Measurements from ENCODE around the gene PPP1CC.

The PPP1CC gene

DNA sequence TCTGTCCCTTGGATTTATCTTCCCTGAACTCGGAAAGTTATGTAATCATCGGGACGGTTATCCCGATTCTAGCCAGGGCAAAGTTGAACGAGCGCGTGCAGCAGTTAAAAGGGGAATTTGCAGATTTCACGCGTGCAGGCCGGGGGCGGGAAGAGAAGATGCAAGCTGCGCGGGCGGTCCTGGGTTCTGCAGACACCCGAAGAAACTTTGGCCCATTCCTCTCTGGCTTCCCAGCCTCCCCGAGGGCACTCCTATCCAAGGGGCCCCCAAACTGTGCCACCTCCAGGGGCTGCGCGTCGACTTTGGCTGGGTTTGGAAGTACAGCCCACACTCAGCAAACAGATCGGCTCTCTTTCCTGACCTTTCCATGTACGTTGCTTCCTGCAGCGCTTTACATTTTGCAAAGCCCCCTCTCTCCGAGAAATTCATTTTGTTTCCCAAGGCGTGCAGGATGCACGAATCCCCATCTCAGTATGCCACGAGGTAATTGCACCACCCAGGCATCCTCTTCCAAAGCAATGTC is 941 bp upstream of the PPP1CC start:
- TF ChIP-seq GATA3 (IDR thresholded peaks at IDR 0.05; ENCODE audit: low read depth, low read length) (no peak), GATA2 (IDR thresholded peaks at IDR 0.05; ENCODE audit: low read depth, low read length) (no peak)

DNA sequence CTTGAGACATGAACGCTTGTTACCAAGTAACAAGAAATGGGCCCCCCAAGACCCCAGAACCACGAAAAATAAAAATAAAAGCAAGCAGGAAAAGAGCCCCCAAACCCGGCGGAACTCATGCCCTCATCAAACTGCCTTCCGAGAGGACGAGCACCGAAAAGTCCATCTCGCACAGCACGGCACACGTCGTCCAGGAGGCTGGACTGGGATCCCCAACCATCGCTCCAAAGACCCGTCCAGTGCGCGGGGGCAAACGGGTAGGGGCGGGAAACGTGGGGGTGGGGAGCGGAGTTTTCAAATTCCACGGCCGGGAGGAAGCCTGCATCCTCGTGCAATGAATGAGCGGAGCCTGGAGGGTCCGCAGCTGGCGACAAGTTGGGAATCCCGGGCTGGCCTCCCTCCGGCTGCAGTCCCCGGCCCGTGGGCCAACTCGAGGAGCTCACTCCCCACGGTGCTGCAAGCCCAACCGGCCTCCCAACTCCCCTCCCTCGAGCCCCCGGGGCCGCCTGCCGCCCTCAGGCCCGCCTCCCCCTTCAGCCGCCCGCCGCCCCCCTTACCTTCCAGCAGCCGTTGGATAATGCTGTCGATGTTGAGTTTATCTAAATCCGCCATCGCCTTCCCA is 484 bp downstream of the PPP1CC start:
- TF ChIP-seq GATA2 (IDR thresholded peaks at IDR 0.05; ENCODE audit: low read depth, low read length) (no peak), GATA3 (IDR thresholded peaks at IDR 0.05; ENCODE audit: low read depth, low read length) (no peak)

DNA sequence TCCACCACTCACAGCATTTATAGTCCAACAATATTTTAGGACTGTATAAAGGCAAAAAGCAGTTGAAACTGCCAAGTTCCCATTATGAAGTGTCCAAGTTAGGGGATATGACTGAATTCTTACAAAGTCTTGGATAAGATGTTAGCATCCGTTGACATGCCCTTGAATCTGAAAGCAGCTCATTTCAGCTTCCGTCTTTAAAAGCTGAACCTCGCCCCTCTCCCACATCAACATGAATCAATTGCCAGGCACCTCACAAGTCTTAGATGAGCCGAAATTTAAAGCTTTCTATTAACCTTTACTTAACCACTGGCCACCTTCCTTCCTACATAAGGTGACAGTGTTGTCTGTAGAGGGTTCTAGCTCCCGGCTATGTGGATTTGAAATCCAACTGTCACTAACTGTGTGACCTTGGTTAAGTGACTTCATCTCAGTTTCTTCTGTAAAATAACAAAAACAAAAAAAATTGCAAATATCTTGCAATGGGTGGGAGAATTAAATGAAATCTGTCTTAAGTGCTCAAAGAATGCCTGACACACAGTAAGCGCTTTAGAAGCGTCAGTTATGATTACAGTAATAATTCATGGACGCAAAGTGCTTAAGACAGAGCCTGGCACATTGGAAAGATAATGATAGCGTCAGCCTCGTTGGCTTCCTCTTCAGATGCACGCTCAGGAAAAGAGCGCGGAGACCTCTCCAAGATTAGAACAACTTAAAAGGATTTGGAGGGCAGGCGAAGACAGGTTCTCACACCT is 1.2 kb downstream of the PPP1CC start:
- TF ChIP-seq GATA3 (IDR thresholded peaks at IDR 0.05; ENCODE audit: low read depth, low read length) (no peak), GATA2 (IDR thresholded peaks at IDR 0.05; ENCODE audit: low read depth, low read length) (no peak)

DNA sequence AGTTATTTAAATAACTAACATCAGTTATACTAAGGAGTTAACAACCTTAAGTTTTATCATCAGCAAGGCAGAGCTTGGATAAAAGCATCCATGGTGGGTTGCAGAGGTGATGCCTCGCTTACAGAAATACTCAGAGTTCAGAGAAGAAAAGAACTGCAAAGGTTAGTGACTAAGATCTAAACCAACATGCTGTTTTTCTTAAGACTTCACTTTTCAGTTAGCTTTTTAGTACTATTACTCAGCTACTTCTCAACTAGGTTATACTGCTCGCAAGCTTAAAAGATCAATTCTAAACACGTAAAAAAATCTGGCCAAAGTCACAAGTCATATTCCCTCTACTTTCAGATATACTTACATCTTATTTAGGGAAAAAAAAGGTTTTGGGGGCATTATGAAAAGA is 2.8 kb downstream of the PPP1CC start:
- no peak for TF ChIP-seq GATA2 (IDR thresholded peaks at IDR 0.05; ENCODE audit: low read depth, low read length)
- no peak for TF ChIP-seq GATA3 (IDR thresholded peaks at IDR 0.05; ENCODE audit: low read depth, low read length)

DNA sequence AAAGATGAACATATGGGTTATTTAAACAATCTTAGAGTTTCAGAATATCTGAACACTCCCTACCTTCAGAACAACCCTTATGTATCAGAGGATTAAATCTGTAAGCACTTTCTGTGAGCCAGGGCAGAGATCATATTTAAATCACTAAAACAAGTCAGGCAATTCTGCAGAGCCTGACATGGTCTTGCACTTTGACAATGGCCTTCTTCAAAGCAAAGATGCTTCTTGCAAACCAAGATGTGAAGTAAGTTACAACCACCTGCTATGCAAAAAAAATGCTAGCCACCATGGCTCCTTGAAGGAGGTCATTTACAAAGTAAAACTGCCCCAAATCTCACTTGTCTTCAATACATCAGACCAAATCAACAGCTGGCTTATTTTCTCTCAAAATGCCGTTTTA is 3.2 kb downstream of the PPP1CC start:
- no peak for TF ChIP-seq GATA2 (IDR thresholded peaks at IDR 0.05; ENCODE audit: low read depth, low read length)
- no peak for TF ChIP-seq GATA3 (IDR thresholded peaks at IDR 0.05; ENCODE audit: low read depth, low read length)

DNA sequence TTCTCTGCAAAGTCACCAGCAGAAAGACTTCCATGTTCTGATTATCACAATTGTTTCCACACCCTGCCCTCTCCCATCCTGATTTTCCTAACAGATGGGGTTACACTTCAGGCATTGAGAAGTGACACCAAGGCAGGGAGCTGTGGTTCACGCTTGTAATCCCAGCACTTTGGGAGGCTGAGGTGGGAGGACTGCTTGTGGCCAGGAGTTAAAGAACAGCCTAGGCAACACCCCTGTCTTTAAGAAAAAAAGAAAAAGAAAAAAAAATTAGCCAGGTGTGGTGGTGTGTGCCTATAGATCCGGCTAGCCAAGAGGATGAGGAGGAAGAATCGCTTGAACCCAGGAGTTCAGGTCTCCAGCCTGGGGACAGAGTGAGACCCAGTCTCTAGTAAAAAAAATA is 5.2 kb downstream of the PPP1CC start:
- TF ChIP-seq GATA2 (IDR thresholded peaks at IDR 0.05; ENCODE audit: low read depth, low read length) (no peak), GATA3 (IDR thresholded peaks at IDR 0.05; ENCODE audit: low read depth, low read length) (no peak)

DNA sequence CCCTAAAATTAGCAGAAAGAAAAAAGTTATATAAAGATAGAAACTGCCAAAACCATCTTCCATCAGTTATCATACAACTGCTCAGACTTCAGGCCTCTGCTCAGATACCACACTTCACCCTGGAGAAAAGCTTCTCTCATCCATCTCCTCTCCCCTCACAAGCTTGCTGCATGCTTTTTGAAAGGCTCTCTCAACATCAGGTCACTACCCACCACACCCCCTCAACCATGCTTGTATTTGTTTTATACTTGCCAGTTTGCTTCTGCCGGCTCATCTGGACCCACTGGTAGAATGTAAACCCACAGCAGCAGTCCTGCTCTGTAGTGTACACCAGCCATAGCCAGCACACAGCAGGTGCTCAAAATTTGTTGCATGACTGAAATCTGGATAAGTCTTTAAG is 8.8 kb downstream of the PPP1CC start:
- TF ChIP-seq GATA2 (IDR thresholded peaks at IDR 0.05; ENCODE audit: low read depth, low read length) = no peak
- TF ChIP-seq GATA3 (IDR thresholded peaks at IDR 0.05; ENCODE audit: low read depth, low read length) = no peak

DNA sequence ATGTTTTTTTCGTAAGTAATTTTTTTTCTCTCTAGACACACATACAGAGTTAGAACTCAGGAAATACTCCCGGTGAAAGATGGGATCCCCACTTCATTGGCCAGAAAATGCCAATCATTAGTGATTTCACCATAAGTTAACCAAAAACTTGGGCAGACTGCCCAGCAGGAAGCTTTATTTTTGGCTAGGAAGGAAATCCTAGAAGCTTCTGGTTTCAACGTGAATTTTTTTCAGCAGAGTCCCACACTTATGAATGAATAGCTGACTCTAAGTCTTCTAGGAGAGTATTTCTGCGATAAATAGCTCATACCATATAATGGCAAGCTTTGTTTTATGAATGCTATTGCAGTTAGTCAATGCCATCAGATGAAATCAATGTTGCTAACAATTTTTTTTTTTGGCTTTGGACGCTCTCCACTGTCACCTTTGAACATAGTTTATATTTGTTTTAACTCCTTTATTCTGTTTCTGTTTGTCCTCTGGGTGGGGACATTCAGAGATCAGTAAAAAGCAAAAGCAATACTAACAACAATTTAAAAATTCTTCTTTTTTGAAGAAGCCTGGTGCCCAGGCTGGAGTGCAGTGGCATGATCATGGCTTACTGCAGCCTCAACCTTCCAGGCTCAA is 9.5 kb downstream of the PPP1CC start:
- TF ChIP-seq GATA3 (IDR thresholded peaks at IDR 0.05; ENCODE audit: low read depth, low read length) (no peak), GATA2 (IDR thresholded peaks at IDR 0.05; ENCODE audit: low read depth, low read length) (no peak)

DNA sequence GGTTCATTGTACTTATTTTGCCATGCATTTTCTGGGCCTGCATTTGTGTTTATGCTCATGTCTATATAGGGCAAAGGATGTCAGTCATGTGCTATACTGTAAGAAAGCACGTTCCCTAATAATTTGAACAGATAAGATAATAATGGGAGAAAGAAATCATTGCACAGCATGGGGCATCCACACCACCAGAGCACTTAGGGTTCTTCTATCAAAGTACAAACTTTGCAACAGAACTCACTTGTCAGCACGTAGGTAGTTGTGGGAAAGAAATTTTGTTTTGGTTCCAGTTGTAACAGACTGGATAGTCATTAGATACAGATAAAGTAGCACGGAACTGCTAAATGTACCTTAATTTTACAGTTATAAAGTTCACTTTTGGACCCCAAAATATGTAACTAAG is 10.1 kb downstream of the PPP1CC start:
- TF ChIP-seq GATA3 (IDR thresholded peaks at IDR 0.05; ENCODE audit: low read depth, low read length) (no peak), GATA2 (IDR thresholded peaks at IDR 0.05; ENCODE audit: low read depth, low read length) (no peak)

DNA sequence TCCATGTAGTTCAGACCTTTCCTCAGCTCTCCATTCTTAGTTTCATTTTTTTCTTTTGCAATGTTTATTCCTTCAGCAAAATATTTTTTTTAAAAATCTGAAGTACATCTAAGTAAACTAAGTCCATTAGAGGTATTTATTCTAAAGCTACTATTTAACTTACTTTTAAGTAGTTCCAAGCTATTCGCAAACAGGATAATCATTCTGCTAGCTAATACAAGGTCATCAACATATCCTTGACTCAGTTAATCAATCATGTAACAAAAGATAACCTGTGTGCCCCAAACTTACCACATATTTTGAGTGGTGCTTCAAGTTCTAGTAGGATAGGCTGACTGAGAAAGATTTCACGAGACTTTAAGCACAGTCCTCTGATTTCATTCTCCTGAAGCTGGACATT is 11.2 kb downstream of the PPP1CC start:
- TF ChIP-seq GATA3 (IDR thresholded peaks at IDR 0.05; ENCODE audit: low read depth, low read length) (no peak), GATA2 (IDR thresholded peaks at IDR 0.05; ENCODE audit: low read depth, low read length) (no peak)

DNA sequence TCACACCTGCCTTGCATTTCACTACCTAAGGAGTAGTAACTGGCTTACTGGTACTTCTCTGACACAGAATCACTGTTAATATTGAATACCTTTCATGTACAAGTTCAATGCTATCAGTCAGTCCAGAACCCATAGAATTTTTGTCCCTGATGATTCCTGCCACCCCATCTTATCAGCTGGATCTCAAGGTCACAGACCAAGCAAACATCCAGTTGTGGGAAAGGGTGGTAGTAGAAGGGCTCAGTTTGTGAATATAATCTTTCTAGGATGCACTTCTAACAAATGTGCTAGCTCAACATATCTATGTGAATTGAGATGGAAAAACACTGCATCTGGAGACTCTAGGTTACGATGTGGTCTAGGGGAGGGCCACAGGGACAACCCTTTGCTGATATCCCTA is 14.1 kb downstream of the PPP1CC start:
- TF ChIP-seq GATA3 (IDR thresholded peaks at IDR 0.05; ENCODE audit: low read depth, low read length) (no peak), GATA2 (IDR thresholded peaks at IDR 0.05; ENCODE audit: low read depth, low read length) (no peak)

DNA sequence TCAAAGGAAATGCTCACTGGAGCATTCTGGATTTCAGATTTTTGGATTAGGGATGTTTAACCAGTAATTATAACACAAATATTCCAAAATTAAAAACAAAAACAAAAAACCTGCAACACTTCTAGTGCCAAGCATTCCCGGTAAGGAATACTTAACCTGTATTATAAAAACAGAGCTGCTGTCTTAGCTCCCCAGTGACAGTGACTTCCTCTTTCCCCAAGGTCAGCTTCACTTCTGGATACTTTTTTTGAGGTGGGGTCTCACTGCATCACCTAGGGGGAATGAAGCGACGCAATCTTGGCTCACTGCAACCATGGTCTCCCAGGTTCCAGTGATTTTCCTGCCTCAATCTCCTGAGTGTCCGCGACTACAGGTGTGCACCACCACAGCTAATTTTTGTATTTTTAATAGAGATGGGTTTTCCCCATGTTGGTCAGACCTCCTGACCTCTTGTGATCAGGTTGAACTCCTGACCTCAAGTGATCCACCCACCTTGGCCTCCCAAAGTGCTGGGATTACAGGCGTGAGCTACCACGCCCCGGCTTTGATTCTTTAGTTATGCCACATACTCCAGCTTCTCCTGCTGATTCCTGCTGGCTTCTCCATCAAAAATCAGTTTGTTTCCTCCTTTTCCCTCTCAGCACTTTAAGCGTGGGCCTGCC is 15.9 kb downstream of the PPP1CC start:
- TF ChIP-seq GATA2 (IDR thresholded peaks at IDR 0.05; ENCODE audit: low read depth, low read length) (no peak), GATA3 (IDR thresholded peaks at IDR 0.05; ENCODE audit: low read depth, low read length) (no peak)

DNA sequence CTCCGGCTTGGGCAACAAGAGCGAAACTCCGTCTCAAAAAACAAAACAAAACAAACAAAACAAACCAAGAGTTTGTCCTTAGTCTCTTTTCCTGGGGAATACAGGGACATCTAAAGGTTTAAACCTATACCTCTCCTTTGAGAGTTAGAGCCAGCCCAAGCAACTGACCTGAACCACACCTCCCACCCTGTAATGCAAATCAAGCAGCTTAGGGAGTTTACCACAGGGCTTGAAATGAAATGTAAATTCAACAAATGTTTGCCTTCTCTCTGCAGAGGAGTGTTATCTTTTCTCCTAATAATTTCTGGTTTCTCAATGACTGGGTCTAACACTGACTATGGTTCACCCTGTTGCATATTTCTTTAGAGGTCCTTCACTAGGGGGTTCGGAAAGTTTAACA is 16.7 kb downstream of the PPP1CC start:
- no peak for TF ChIP-seq GATA3 (IDR thresholded peaks at IDR 0.05; ENCODE audit: low read depth, low read length)
- TF ChIP-seq GATA2 (IDR thresholded peaks at IDR 0.05; ENCODE audit: low read depth, low read length) = no peak

DNA sequence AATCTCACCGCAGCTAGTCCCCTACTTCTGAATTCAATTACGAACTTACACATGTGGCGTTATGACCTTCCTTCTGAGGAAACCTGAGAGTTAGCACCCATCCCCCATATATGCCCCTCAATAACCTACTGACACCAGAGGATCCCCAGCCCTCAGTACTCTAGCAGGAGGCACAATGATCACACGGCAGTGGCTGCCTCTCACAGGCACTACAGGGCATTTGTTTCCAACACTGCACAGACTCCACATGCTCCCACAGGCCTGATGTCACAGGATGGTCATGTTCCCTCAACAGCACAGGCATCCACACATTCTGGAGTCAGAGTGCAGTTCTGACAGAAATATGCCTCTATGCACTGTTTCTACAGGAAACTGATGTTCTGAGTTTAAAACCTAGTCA is 17.4 kb downstream of the PPP1CC start:
- TF ChIP-seq GATA3 (IDR thresholded peaks at IDR 0.05; ENCODE audit: low read depth, low read length) (no peak), GATA2 (IDR thresholded peaks at IDR 0.05; ENCODE audit: low read depth, low read length) (no peak)

Data from SH-SY5Y (cell line).